ENCODE results near the gene SLN. TPM values are rescaled to one million over a fixed set of nuclear protein-coding genes. Genes with fewer than 3 reads are reported as not detected.

Gene SLN
- total RNA-seq, 2 experiments from 2014 or later: not detected

GRCh38 chr11:107679255-107680024, 32.4 kb downstream of the SLN start:
- no peak overlapping the region for H3K27ac Mint-ChIP-seq
- peaks cover 5% of the 10 kb centered on the region for H3K27me3 Mint-ChIP-seq
- DNase-seq: no peak
- no peaks in the 10 kb centered on the region for H3K4me1 Mint-ChIP-seq
- H3K9me3 Mint-ChIP-seq: no peaks in the 10 kb centered on the region
- no peaks in the 10 kb centered on the region for H3K36me3 Mint-ChIP-seq
- no peak overlapping the region for H3K4me3 Mint-ChIP-seq

GRCh38 chr11:107678632-107678971, 33.3 kb downstream of the SLN start:
- no peak overlapping the region for H3K4me3 Mint-ChIP-seq
- DNase-seq: no peak
- H3K9me3 Mint-ChIP-seq: no peaks in the 10 kb centered on the region
- H3K36me3 Mint-ChIP-seq: no peaks in the 10 kb centered on the region
- H3K27me3 Mint-ChIP-seq: peaks cover 6% of the 10 kb centered on the region
- H3K4me1 Mint-ChIP-seq: no peaks in the 10 kb centered on the region
- H3K27ac Mint-ChIP-seq: no peak overlapping the region

GRCh38 chr11:107677924-107678631, 33.8 kb downstream of the SLN start:
- H3K9me3 Mint-ChIP-seq: no peaks in the 10 kb centered on the region
- no peaks in the 10 kb centered on the region for H3K36me3 Mint-ChIP-seq
- H3K27ac Mint-ChIP-seq: no peak overlapping the region
- DNase-seq: no peak
- H3K4me3 Mint-ChIP-seq: no peak overlapping the region
- no peaks in the 10 kb centered on the region for H3K4me1 Mint-ChIP-seq
- peaks cover 6% of the 10 kb centered on the region for H3K27me3 Mint-ChIP-seq

- Mint-ChIP-seq H3K9me3 (no peaks in the 10 kb centered on the region), H3K27ac (no peak overlapping the region), H3K4me1 (no peaks in the 10 kb centered on the region), H3K36me3 (no peaks in the 10 kb centered on the region), H3K27me3 (peaks cover 9% of the 10 kb centered on the region), H3K4me3 (no peak overlapping the region)
- no peak for DNase-seq
These were observed 35.4 kb downstream of the SLN start for GRCh38 chr11:107676336-107677057.

- Mint-ChIP-seq H3K4me1 (no peaks in the 10 kb centered on the region), H3K4me3 (no peak overlapping the region), H3K27me3 (peaks cover 9% of the 10 kb centered on the region), H3K27ac (no peak overlapping the region), H3K9me3 (no peaks in the 10 kb centered on the region), H3K36me3 (no peaks in the 10 kb centered on the region)
- no peak for DNase-seq
These were observed 36.0 kb downstream of the SLN start for GRCh38 chr11:107675902-107676301.

- no peaks in the 10 kb centered on the region for H3K9me3 Mint-ChIP-seq
- H3K4me1 Mint-ChIP-seq: no peaks in the 10 kb centered on the region
- H3K27me3 Mint-ChIP-seq: peaks cover 15% of the 10 kb centered on the region
- H3K27ac Mint-ChIP-seq: no peak overlapping the region
- no peak for DNase-seq
- no peaks in the 10 kb centered on the region for H3K36me3 Mint-ChIP-seq
- H3K4me3 Mint-ChIP-seq: no peak overlapping the region
These were observed 41.8 kb downstream of the SLN start for GRCh38 chr11:107669893-107670601.

- H3K4me3 Mint-ChIP-seq: no peak overlapping the region
- H3K9me3 Mint-ChIP-seq: no peaks in the 10 kb centered on the region
- DNase-seq: no peak
- no peak overlapping the region for H3K27ac Mint-ChIP-seq
- H3K27me3 Mint-ChIP-seq: peaks cover 10% of the 10 kb centered on the region
- no peaks in the 10 kb centered on the region for H3K4me1 Mint-ChIP-seq
- H3K36me3 Mint-ChIP-seq: no peaks in the 10 kb centered on the region
These were observed 42.6 kb downstream of the SLN start for GRCh38 chr11:107669191-107669740.

GRCh38 chr11:107666911-107667613, 44.8 kb downstream of the SLN start:
- H3K36me3 Mint-ChIP-seq: no peaks in the 10 kb centered on the region
- H3K4me1 Mint-ChIP-seq: no peaks in the 10 kb centered on the region
- H3K9me3 Mint-ChIP-seq: no peaks in the 10 kb centered on the region
- no peak for DNase-seq
- H3K4me3 Mint-ChIP-seq: no peak overlapping the region
- no peak overlapping the region for H3K27ac Mint-ChIP-seq
- H3K27me3 Mint-ChIP-seq: peaks cover 6% of the 10 kb centered on the region

- Mint-ChIP-seq H3K4me3 (no peak overlapping the region), H3K9me3 (no peaks in the 10 kb centered on the region), H3K4me1 (no peaks in the 10 kb centered on the region), H3K36me3 (no peaks in the 10 kb centered on the region), H3K27ac (no peak overlapping the region), H3K27me3 (peaks cover 6% of the 10 kb centered on the region)
- no peak for DNase-seq
These were observed 46.8 kb downstream of the SLN start for GRCh38 chr11:107665018-107665417.

GRCh38 chr11:107661656-107662055, 50.2 kb downstream of the SLN start:
- Mint-ChIP-seq H3K9me3 (no peaks in the 10 kb centered on the region), H3K4me1 (no peaks in the 10 kb centered on the region), H3K4me3 (no peak overlapping the region), H3K27ac (no peak overlapping the region), H3K27me3 (peaks cover 4% of the 10 kb centered on the region), H3K36me3 (no peaks in the 10 kb centered on the region)
- no peak for DNase-seq

GRCh38 chr11:107660066-107660465, 51.8 kb downstream of the SLN start:
- Mint-ChIP-seq H3K36me3 (no peaks in the 10 kb centered on the region), H3K9me3 (no peaks in the 10 kb centered on the region), H3K4me3 (no peak overlapping the region), H3K27me3 (peaks cover 12% of the 10 kb centered on the region), H3K27ac (no peak overlapping the region), H3K4me1 (no peaks in the 10 kb centered on the region)
- DNase-seq: no peak

GRCh38 chr11:107659310-107659709, 52.5 kb downstream of the SLN start:
- H3K4me3 Mint-ChIP-seq: no peak overlapping the region
- no peaks in the 10 kb centered on the region for H3K4me1 Mint-ChIP-seq
- H3K27me3 Mint-ChIP-seq: peaks cover 12% of the 10 kb centered on the region
- no peak overlapping the region for H3K27ac Mint-ChIP-seq
- H3K36me3 Mint-ChIP-seq: no peaks in the 10 kb centered on the region
- H3K9me3 Mint-ChIP-seq: no peaks in the 10 kb centered on the region
- DNase-seq: no peak

Measured in activated naive CD8-positive, alpha-beta T cell treated with anti-CD3 and anti-CD28 coated beads for 36 hours (primary cell).